HL-60 (cell line): ENCODE measurements around the gene SNRNP27.

Experiments
- DNase-seq, 2 experiments: peaks; one replicate each; pipeline ENCODE4 v3.0.0-alpha.2; 2010 to 2020; ENCODE audit warnings: low read depth in 1 of 2, low spot score in 1 of 2
- H3K27ac ChIP-seq: fragments of 250-450 bp; sonication (Bioruptor Pico); replicated peaks from 2 replicates; pipeline ENCODE4 v1.5.1; 2020; ENCODE audit warnings: mild to moderate bottlenecking, moderate library complexity
- H3K27me3 ChIP-seq: fragments of 250-450 bp; sonication (Bioruptor Pico); 2 replicates; pipeline ENCODE4 v1.5.1; 2021; ENCODE audit warnings: mild to moderate bottlenecking, moderate library complexity; ENCODE audit not compliant: insufficient read depth, poor library complexity, severe bottlenecking
- H3K4me3 ChIP-seq: replicated peaks from 2 replicates; pipeline ENCODE4 v1.5.1; 2011; ENCODE audit warnings: mild to moderate bottlenecking, control low read depth, low read length; ENCODE audit not compliant: insufficient read depth
- CTCF ChIP-seq: IDR thresholded peaks from one replicate; pipeline ENCODE4 v1.5.1; 2011; ENCODE audit warnings: low read length, control low read depth, inconsistent platforms; ENCODE audit not compliant: insufficient read depth
- GABPA ChIP-seq: IDR thresholded peaks from 2 replicates; pipeline ENCODE4 v1.6.1; 2012; ENCODE audit warnings: low read depth
- SPI1 ChIP-seq: IDR thresholded peaks from 2 replicates; pipeline ENCODE4 v1.6.1; 2012; ENCODE audit warnings: low read depth, mild to moderate bottlenecking, borderline replicate concordance

The SNRNP27 gene

GRCh38 chr2:69952336-69953115, 58.8 kb downstream of the SNRNP27 start:
- TF ChIP-seq CTCF (no peak), SPI1 (peak; percentile 80)
- Histone ChIP-seq H3K4me3 (no peak overlapping the region), H3K27me3 (no peaks in the 10 kb centered on the region), H3K27ac (peak overlapping the region; percentile 47)
- DNase-seq: peak; percentile 23 to 39

GRCh38 chr2:69954084-69954483, 60.3 kb downstream of the SNRNP27 start:
- no peak for TF ChIP-seq GABPA
- Histone ChIP-seq H3K4me3 (no peak overlapping the region), H3K27me3 (no peaks in the 10 kb centered on the region), H3K27ac (no peak overlapping the region)
- DNase-seq: no peak
